Measurements from ENCODE around the gene KCNIP4.

Gene KCNIP4

DNA sequence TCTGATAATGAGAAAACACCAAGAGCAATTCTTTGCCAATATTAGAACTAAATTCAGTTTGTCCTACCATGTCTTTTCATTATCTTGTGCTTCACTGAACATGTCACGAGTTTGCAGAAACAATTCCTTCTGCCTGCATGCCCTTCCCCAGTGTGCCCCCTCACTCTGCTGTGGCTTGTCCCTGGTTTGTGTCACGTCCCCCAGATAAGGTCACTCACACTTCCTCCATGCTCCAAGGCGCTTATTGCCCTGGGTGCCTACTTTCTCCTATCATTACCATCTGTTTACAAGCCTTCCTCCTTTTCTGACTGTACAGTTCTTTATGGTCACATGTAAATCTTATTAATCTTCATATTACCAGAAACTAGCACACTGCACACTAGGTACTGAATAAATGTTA lies 394.1 kb downstream of the KCNIP4 start:
- DNase-seq: no peak

DNA sequence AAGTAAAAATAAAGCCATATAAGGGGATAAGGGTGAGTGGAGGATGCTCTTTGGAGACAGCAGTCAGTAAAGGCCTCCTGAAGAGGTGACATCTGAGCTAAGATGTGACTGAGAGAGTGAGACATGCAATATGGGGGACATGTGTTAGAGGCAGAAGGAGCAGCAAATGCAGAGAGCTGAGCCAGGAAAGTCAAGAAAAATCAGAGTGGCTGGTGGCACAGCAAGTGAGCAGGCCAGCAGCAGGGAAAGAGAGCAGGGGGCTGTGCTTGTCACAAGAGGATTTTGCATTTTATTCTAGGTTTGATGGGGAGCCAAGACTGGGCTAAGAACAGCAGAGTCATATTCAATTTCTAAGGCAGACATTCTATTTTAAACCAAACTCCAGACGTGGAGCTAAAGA lies 394.5 kb downstream of the KCNIP4 start:
- DNase-seq: no peak

DNA sequence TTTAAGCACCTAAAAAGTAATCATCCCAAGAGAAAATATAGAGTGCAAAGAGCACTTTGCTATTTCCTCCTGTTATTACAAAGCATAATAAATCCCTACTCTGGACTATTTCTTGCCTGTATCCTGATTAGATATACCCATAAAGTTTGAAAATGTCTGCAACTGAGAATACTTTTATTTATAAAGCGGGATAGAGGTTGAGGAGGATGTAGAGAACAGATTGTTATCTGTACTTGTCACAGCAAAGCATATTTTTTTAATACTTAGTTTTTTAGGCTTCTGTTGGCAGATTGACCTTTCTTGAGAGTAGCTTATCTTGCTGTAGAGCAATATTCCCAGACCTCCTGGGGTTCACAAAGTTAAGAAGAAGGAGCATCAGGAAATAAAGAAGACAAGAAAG lies 396.1 kb downstream of the KCNIP4 start:
- DNase-seq: no peak

GRCh38 chr4:21544955-21545354 lies 403.6 kb downstream of the KCNIP4 start:
- DNase-seq: no peak

GRCh38 chr4:21544415-21544814 lies 404.2 kb downstream of the KCNIP4 start:
- DNase-seq: no peak

GRCh38 chr4:21543514-21543913 lies 405.1 kb downstream of the KCNIP4 start:
- DNase-seq: no peak

GRCh38 chr4:21535898-21536297 lies 412.7 kb downstream of the KCNIP4 start:
- DNase-seq: no peak

GRCh38 chr4:21531048-21531447 lies 417.5 kb downstream of the KCNIP4 start:
- DNase-seq: no peak

DNA sequence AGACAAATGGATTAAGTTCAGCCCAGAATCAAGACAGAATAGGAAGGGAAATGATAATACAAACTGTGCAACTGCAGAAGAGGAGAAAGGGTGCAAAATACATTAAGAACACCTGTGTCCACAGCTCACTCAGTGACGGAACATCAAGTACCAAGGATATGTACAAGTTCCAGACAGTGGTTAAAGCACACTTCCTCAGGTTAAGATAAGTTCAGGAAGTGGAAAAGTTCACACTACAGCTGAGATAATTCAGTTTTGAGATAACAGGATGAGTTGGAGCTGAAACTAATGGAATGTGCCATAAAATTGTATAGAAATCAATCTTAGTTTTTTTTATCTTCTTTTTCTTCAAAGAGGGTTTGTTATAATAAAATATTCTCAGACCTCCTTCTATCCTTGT lies 419.4 kb downstream of the KCNIP4 start:
- DNase-seq: no peak

GRCh38 chr4:21522296-21522695 lies 426.3 kb downstream of the KCNIP4 start:
- DNase-seq: no peak

DNA sequence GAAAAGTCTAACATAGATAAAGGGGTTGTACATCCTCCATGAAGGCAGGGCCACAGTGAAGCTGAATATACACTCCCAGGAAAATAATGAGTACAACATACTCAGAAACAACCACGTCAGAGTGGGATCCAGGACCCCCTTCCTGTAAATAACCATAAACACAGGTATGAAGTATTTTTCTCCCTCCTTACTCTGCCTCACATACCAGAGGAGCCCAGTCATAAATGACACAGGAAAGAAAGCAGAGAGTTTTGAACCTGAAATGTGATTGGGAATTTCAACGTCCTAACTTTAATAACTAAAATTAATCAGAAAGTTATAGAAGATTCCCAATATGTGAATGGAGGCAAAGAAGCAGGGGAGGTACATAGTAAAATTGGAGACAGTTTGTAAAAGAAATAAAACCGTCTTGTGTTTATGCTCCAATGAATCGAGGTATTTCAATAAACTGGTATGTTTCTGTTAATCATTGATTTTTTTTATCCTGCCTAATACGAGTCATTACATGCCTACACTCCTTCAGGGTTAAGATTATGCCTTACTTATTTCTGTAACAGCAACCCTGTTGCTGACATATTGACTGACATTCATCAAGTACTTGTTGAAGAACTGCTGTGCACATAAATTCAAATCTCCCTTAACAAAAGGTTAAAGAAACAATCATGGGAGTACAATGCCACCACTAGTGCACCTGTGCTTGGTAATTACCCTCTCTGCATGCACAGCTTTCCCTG lies 431.3 kb downstream of the KCNIP4 start:
- DNase-seq: no peak

GRCh38 chr4:21514022-21514694 lies 434.4 kb downstream of the KCNIP4 start:
- no peak for DNase-seq

DNA sequence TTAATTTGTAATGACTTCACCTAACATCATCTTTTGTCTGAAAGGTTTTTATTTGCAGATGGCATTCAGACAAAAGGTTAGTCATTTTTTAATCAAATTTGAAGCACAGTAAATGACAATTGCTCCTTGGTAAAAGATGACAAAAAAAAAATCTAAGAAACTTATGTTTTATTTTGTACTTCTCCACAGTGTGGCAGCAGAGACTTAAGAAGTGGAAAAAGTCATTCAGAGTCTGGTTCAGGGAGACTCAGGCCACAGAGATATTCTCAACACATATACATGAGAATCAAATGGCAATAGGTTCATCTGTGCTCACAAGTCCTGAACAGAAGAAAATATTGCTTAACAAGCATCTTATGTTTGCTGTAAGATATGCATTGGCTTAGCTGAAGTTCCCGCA lies 436.2 kb downstream of the KCNIP4 start:
- no peak for DNase-seq

DNA sequence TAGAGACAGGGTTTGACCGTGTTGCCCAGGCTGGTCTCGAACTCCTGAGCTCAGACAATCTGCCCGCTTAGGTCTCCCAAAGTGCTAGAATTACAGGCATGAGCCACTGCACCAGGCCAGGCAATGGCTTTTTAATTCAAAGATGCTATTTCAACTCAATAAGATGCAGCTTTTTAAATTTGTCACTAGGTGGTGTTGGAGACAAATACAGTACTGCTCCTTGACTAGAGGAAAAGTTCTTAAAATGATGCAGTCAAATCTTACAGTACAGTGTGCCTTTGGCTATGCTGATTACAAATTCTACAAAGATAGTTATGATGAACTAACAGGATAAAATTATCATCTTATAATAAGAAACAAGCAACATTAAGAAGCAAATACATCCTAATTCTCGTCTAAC lies 441.1 kb downstream of the KCNIP4 start:
- DNase-seq: no peak

DNA sequence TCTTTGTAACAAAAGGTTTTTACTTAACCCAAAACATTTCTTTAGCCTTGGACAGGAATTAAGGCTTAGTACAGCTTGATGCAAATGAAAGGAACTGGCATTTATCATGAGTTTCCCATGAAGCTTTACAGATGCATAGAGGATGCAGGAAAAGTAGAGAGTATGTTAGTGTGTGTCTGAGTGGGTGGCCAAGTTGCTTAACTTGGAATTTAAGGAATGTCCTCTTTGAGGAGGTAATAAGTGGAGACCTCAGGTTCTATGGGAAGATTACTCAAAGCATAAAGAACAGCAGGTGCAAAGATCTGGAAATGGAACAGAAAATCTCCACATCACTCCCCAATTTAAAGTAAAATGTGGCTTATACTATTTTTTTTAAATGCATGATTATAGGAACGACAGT lies 457.9 kb downstream of the KCNIP4 start:
- no peak for DNase-seq

DNA sequence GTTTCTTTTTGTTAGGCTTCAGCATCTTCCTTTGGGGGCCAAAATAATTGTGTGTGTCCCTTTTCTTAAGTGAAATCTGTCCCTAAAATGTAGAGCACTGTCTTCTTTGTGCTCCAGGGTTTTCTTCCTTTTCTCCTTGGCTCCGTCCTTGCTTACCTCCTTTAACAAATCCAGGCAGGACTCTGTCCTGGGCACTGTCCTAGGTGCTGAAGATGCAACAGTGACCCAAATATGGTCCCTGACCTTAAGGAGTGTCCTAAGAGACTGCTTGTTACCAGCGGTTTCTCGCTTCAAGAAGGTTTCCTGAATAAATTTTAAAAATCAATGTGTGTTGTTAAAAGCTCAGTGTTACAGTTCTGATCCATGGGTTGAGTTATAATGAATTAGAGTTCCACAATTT lies 471.8 kb downstream of the KCNIP4 start:
- DNase-seq: no peak

- DNase-seq: no peak
These were observed 474.4 kb downstream of the KCNIP4 start for GRCh38 chr4:21474195-21474594.

- no peak for DNase-seq
These were observed 478.0 kb downstream of the KCNIP4 start for GRCh38 chr4:21470535-21470934.

DNA sequence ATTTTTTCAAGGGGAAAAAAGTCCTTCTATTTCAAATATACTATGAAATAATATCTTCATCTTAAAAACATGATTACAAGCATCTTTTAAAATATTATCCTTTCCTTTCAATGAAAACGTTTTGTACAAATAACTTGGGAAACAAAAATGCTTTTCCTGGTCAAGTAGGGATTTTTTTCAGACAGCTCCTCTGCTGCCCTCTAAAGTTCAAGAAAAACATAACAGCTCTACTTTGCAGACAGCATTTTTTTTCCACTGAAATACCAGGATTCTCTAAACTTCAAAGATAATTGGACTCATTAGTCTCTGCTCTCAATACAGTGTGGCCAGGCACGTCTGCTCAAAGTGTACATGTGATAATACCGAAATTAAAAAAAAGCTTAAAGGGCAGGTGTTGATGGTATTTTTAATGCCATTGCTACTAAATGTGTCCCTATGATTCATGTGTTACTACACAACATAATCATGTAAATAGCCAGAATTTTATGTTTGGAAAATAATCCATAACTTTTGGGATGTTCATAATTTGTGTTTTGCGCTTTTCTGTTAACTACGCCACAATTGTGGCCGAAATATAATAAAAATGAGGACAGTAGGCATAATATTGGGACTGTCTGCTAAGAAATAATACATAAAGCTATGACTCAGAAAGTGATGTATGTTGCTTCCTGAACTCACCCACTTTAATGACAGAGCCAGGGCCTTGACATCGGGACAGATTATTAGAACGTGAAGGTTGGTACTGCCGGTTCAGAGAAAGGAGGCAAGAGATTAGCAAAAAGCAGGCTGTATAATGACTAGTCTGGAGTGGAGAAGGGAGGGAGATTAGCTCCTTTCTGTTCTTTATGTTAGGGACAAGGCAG lies 478.9 kb downstream of the KCNIP4 start:
- no peak for DNase-seq

DNA sequence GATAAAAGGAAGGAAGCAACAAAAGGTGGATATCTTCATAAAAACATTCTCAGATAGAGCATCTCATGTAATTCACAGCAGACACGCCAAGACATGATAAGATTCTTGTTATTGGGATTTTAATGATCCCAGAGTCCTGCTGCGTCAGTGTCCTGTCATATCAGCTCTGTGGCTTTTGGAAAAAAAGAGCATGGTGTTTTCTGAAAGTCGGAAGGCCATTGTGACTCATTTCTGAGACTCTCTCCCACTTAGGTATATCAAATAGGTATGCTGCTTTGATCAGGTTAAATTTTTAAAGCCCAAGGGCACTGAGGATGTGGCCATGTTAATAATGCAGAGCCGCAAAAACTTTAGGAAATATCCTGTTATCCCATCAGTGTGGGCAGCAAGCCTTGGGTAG lies 481.0 kb downstream of the KCNIP4 start:
- DNase-seq: no peak

- DNase-seq: no peak
These were observed 491.3 kb downstream of the KCNIP4 start for GRCh38 chr4:21457086-21457840.

DNA sequence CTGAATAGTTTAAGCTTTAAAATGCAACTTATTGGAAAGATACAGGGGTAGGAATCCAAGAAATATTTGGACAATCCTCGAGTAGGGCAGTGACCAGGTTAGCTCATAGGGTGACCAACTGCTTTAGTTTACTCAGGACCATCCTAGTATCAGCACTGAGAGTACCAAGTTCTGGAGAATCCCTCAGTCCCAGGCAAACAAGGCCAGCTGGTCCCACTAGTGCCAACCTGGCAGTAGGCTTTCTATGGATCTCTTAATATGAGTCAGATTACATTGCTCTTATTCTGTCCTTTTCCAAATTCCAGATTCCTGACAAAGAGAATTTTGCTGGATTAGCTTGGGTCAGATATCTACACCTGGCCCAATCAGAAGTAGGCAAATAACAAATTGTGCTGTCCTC lies 493.7 kb downstream of the KCNIP4 start:
- DNase-seq: no peak

DNA sequence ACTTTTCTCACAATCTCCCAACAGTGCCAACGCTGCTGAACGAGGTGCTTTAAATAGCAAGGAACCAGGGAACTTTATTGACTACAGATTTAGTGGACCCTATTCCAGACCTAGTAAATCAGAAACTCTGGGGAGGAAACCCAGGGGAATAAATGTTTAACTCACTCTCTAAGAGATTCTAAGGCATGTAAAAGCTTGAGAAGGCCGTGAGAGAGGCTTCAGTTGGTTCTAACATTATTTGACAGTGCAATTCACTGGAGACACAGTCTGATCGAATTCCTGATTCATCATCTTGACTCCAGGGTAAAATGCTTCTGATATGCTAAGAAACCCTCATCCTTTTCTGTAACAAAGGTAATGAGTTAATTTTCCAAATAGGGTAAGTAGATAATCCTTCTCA lies 494.4 kb downstream of the KCNIP4 start:
- no peak for DNase-seq
